ENCODE measurements around the gene CLMP. TPM values are rescaled to one million over a fixed set of nuclear protein-coding genes. Genes with fewer than 3 reads are reported as not detected.
"Not testable (repeated sequence)": the region's sequence is repeated elsewhere in the genome, so short reads cannot be mapped to it uniquely, and the experiment has no call there.

Gene CLMP
- total and polyA plus RNA-seq, 3 experiments from 2014 or later = 0.07 to 0.31 (median 0.09) TPM

GRCh38 chr11:123059041-123059920, 135.8 kb downstream of the CLMP start:
- Mint-ChIP-seq H3K4me1 (peaks cover 79 to 81% (median 80%) of the 10 kb centered on the region in 3 donors), H3K4me3 (peak overlapping the region; percentile 95 to 100 (median 99)), H3K27ac (peak overlapping the region; percentile 92 to 100 (median 98)), H3K36me3 (peaks cover 42 to 91% (median 57%) of the 10 kb centered on the region in 3 donors)
- Histone ChIP-seq H3K27ac (ENCODE audit: low read depth, low read length) (peak overlapping the region; percentile 96), H3K36me3 (ENCODE audit: insufficient read depth, low read length) (peaks cover 60% of the 10 kb centered on the region), H3K4me3 (ENCODE audit: low read length) (peak overlapping the region; percentile 96), H3K4me1 (ENCODE audit: insufficient read depth, low read length) (peaks cover 61% of the 10 kb centered on the region)
- not testable (repeated sequence) for H3K27me3 Mint-ChIP-seq; H3K27me3 ChIP-seq (ENCODE audit: insufficient read depth, low read length, poor library complexity, severe bottlenecking); H3K9me3 Mint-ChIP-seq; H3K9me3 ChIP-seq (ENCODE audit: low read length); DNase-seq
- ChIA-PET CTCF (interaction anchor here (0.6 to 14.6 kb wide), 8 partner anchors 11 to 205 kb away, joined by 3 to 184 read pairs (median 7); no protein-coding TSS in a partner anchor), POLR2A (interaction anchor here (0.7 to 2.7 kb wide), 3 partner anchors 10 to 31 kb away, joined by 3 to 15 read pairs (median 10); no protein-coding TSS in a partner anchor)

GRCh38 chr11:123057661-123058305, 137.3 kb downstream of the CLMP start:
- DNase-seq = peak in 1 of 5 donors; percentile 30
- Mint-ChIP-seq H3K4me3 (peak overlapping the region; percentile 95 to 100 (median 99)), H3K27ac (peak overlapping the region; percentile 92 to 99 (median 98)), H3K4me1 (peaks cover 75 to 79% (median 78%) of the 10 kb centered on the region in 3 donors), H3K36me3 (peaks cover 42 to 94% (median 59%) of the 10 kb centered on the region in 3 donors), H3K27me3 (peaks cover 0 to 6% of the 10 kb centered on the region in 2 donors), H3K9me3 (no peaks in the 10 kb centered on the region)
- Histone ChIP-seq H3K27ac (ENCODE audit: low read depth, low read length) (peak overlapping the region; percentile 5), H3K9me3 (ENCODE audit: low read length) (no peaks in the 10 kb centered on the region), H3K36me3 (ENCODE audit: insufficient read depth, low read length) (peaks cover 60% of the 10 kb centered on the region), H3K27me3 (ENCODE audit: insufficient read depth, low read length, poor library complexity, severe bottlenecking) (no peaks in the 10 kb centered on the region), H3K4me1 (ENCODE audit: insufficient read depth, low read length) (peaks cover 60% of the 10 kb centered on the region), H3K4me3 (ENCODE audit: low read length) (peak overlapping the region; percentile 96)
- ChIA-PET POLR2A (interaction anchor here (0.5 to 1.6 kb wide), 3 partner anchors 8 to 12 kb away, joined by 3 to 5 read pairs (median 4); no protein-coding TSS in a partner anchor), CTCF (interaction anchor here (1.2 to 14.6 kb wide), 9 partner anchors 10 to 402 kb away, joined by 3 to 184 read pairs (median 8); partner anchors contain the start of gene UBASH3B)

GRCh38 chr11:123056835-123057491, 138.1 kb downstream of the CLMP start:
- Histone ChIP-seq H3K27me3 (ENCODE audit: insufficient read depth, low read length, poor library complexity, severe bottlenecking) (no peaks in the 10 kb centered on the region), H3K4me1 (ENCODE audit: insufficient read depth, low read length) (peaks cover 60% of the 10 kb centered on the region), H3K4me3 (ENCODE audit: low read length) (peak overlapping the region; percentile 4), H3K9me3 (ENCODE audit: low read length) (no peaks in the 10 kb centered on the region), H3K36me3 (ENCODE audit: insufficient read depth, low read length) (peaks cover 60% of the 10 kb centered on the region), H3K27ac (ENCODE audit: low read depth, low read length) (no peak overlapping the region)
- Mint-ChIP-seq H3K4me1 (peaks cover 75 to 81% (median 78%) of the 10 kb centered on the region in 3 donors), H3K9me3 (no peaks in the 10 kb centered on the region), H3K4me3 (peak overlapping the region; percentile 54 to 100 (median 99)), H3K27ac (peak overlapping the region; percentile 89 to 99 (median 96)), H3K36me3 (peaks cover 42 to 93% (median 59%) of the 10 kb centered on the region in 3 donors), H3K27me3 (peaks cover 0 to 4% of the 10 kb centered on the region in 2 donors)
- POLR2A ChIA-PET = interaction anchor here (0.8 to 1.9 kb wide), 3 partner anchors 9 to 31 kb away, joined by 3 to 10 read pairs (median 5); no protein-coding TSS in a partner anchor
- DNase-seq = no peak
- CTCF ChIA-PET = interaction anchor here (1.1 to 14.6 kb wide), 10 partner anchors 10 to 401 kb away, joined by 3 to 184 read pairs (median 6); partner anchors contain the start of gene UBASH3B

- Histone ChIP-seq H3K36me3 (ENCODE audit: insufficient read depth, low read length) (peaks cover 47% of the 10 kb centered on the region), H3K9me3 (ENCODE audit: low read length) (no peaks in the 10 kb centered on the region), H3K27ac (ENCODE audit: low read depth, low read length) (no peak overlapping the region), H3K4me3 (ENCODE audit: low read length) (no peak overlapping the region), H3K27me3 (ENCODE audit: insufficient read depth, low read length, poor library complexity, severe bottlenecking) (no peaks in the 10 kb centered on the region), H3K4me1 (ENCODE audit: insufficient read depth, low read length) (peaks cover 58% of the 10 kb centered on the region)
- Mint-ChIP-seq H3K27me3 (no peaks in the 10 kb centered on the region), H3K4me1 (peaks cover 66 to 74% (median 71%) of the 10 kb centered on the region in 3 donors), H3K4me3 (peak overlapping the region; percentile 3 to 100 (median 51)), H3K36me3 (peaks cover 32 to 77% (median 49%) of the 10 kb centered on the region in 3 donors), H3K27ac (peak overlapping the region; percentile 70 to 99 (median 93)), H3K9me3 (no peaks in the 10 kb centered on the region)
- CTCF ChIA-PET = interaction anchor here (1.3 to 14.6 kb wide), 18 partner anchors 8 to 259 kb away, joined by 3 to 184 read pairs (median 11); no protein-coding TSS in a partner anchor
- POLR2A ChIA-PET = interaction anchor here (0.6 to 1.9 kb wide), 8 partner anchors 11 to 277 kb away, joined by 3 to 10 read pairs (median 4); no protein-coding TSS in a partner anchor
- no peak for DNase-seq
Measured at GRCh38 chr11:123055191-123055901, 139.7 kb downstream of the CLMP start.

DNA sequence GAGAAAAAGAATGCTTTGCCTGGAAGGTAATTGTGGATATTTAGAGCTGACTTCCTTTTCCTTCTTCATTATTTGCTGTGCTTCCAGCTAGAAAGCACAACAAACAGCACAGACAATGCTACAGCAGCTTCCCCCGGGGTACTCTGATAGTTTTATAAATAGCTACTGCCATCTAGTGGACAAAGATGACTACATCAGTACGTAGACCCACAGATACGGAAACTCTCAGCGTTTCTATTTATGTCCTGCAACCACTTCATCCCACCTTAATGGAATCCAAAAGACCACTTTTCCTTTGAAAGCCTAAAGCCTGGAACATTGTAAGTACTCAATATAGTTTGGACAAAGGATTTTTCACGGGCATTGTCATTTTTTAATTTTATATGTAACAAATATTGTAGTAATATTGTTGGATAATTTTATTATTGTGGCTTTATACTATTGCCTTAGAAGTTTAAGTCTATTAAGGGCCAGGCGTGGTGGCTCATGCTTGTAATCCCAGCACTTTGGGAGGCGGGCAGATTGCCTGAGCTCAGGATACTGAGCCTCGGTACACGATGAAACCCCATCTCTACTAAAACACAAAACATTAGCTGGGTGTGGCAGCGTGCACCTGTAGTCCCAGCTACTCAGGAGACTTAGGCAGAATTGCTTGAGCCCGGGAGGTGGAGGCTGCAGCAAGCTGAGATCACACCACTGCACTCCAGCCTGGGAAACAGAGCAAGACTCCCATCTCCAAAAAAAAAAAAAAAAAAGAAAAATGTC, 140.6 kb downstream of the CLMP start:
- Histone ChIP-seq H3K27me3 (ENCODE audit: insufficient read depth, low read length, poor library complexity, severe bottlenecking) (no peaks in the 10 kb centered on the region), H3K4me1 (ENCODE audit: insufficient read depth, low read length) (peaks cover 52% of the 10 kb centered on the region), H3K9me3 (ENCODE audit: low read length) (no peaks in the 10 kb centered on the region), H3K4me3 (ENCODE audit: low read length) (no peak overlapping the region), H3K36me3 (ENCODE audit: insufficient read depth, low read length) (peaks cover 38% of the 10 kb centered on the region), H3K27ac (ENCODE audit: low read depth, low read length) (no peak overlapping the region)
- H3K4me1 Mint-ChIP-seq = peaks cover 57 to 66% (median 62%) of the 10 kb centered on the region in 3 donors
- no peaks in the 10 kb centered on the region for H3K27me3 Mint-ChIP-seq
- H3K27ac Mint-ChIP-seq = peak overlapping the region; percentile 14 to 99 (median 93)
- H3K4me3 Mint-ChIP-seq = peak overlapping the region in 5 of 7 donors; percentile 36 to 73 (median 65)
- no peaks in the 10 kb centered on the region for H3K9me3 Mint-ChIP-seq
- peaks cover 23 to 69% (median 40%) of the 10 kb centered on the region in 3 donors for H3K36me3 Mint-ChIP-seq
- ChIA-PET POLR2A (interaction anchor here (0.5 to 1.8 kb wide), 14 partner anchors 8 to 276 kb away, joined by 3 to 23 read pairs (median 4); partner anchors contain the start of gene HSPA8), CTCF (interaction anchor here (0.6 to 14.6 kb wide), 34 partner anchors 7 to 1622 kb away, joined by 3 to 184 read pairs (median 6); partner anchors contain the start of gene HSPA8)
- peak in 2 of 5 donors; percentile 65 to 69 for DNase-seq

DNA sequence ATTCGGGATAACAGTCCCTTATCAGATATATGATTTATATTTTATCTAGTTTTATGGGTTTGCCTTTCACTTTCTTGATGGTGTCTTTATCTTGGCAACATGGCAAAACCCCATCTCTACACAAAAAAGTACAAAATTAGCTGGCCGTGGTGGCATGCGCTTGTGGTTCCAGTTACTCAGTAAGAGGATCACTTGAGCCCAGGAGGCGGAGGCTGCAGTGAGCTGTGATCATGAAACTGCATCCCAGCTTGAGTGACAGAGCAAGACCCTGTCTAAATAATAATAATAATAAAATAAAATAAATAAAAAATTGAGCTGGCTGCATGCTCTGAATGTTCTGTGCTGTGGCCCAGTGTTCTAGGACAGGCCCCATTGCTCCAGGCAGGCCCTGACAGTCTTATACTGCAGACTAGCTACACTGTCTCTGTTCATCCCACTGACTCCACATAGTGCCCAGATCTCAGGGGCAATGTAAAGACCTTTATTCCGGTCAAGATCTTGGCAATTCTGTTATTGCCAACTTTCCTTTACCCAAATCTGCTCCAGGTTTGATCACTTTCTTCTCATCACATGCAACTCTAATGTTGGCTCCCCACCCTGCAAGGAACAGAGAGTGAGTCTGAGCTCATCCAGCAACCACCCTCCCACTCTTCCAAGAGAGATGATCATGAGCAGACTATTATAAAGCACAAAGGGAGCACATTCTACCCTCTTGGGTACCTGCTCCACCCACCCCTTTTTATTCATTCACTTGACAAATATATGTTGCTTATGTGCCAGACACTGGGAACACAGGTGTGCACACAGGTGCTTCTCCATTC, 141.9 kb downstream of the CLMP start:
- H3K27ac Mint-ChIP-seq = peak overlapping the region in 3 of 8 donors; percentile 19 to 73 (median 70)

More for the DNA sequence above, 141.9 kb downstream of the CLMP start:
- Histone ChIP-seq H3K36me3 (ENCODE audit: insufficient read depth, low read length) (peaks cover 24% of the 10 kb centered on the region), H3K27me3 (ENCODE audit: insufficient read depth, low read length, poor library complexity, severe bottlenecking) (no peaks in the 10 kb centered on the region), H3K9me3 (ENCODE audit: low read length) (no peaks in the 10 kb centered on the region), H3K27ac (ENCODE audit: low read depth, low read length) (no peak overlapping the region), H3K4me3 (ENCODE audit: low read length) (no peak overlapping the region), H3K4me1 (ENCODE audit: insufficient read depth, low read length) (peaks cover 39% of the 10 kb centered on the region)
- H3K4me1 Mint-ChIP-seq = peaks cover 45 to 53% (median 48%) of the 10 kb centered on the region in 3 donors
- no peaks in the 10 kb centered on the region for H3K9me3 Mint-ChIP-seq
- H3K36me3 Mint-ChIP-seq = peaks cover 11 to 55% (median 27%) of the 10 kb centered on the region in 3 donors
- DNase-seq = no peak
- H3K4me3 Mint-ChIP-seq = peak overlapping the region in 1 of 7 donors; percentile 25
- ChIA-PET CTCF (interaction anchor here (0.8 to 14.6 kb wide), 18 partner anchors 9 to 257 kb away, joined by 3 to 184 read pairs (median 9); partner anchors contain the start of gene HSPA8), POLR2A (interaction anchor here (0.5 to 1.8 kb wide), 3 partner anchors 9 to 379 kb away, joined by 3 to 23 read pairs (median 4); partner anchors contain the start of gene HSPA8)
- no peaks in the 10 kb centered on the region for H3K27me3 Mint-ChIP-seq

All from CD8-positive, alpha-beta memory T cell (primary cell).